OCI-LY3 (cell line): ENCODE results near the gene ALDH3A1.

Experiments
- H2AFZ ChIP-seq: fragments of 200-600, 300-600 bp; shearing (Covaris generic); 2 replicates; pipeline ENCODE4 v1.6.0; 2014; ENCODE audit warnings: antibody characterized with exemption, low read depth, low read length
- H3K27ac ChIP-seq: fragments of 200-600, 300-600 bp; sonication (generic); 2 replicates; pipeline ENCODE4 v1.5.1; 2014; ENCODE audit warnings: mild to moderate bottlenecking, low read length, moderate library complexity, mixed read lengths
- H3K27me3 ChIP-seq: fragments of 200-600, 300-600 bp; sonication (generic); 2 replicates; pipeline ENCODE4 v1.6.1; 2014; ENCODE audit warnings: low read depth, low read length, mixed read lengths
- H3K36me3 ChIP-seq: fragments of 200-600, 300-600 bp; sonication (generic); replicated peaks from 2 replicates; pipeline ENCODE3; 2014; ENCODE audit warnings: low read depth, low read length, mixed read lengths
- H3K4me1 ChIP-seq: fragments of 300-600, 200-600 bp; sonication (generic); 2 replicates; pipeline ENCODE4 v1.6.1; 2014; ENCODE audit warnings: low read length, mixed read lengths
- H3K4me2 ChIP-seq: fragments of 200-600, 300-600 bp; sonication (generic); 2 replicates; pipeline ENCODE4 v1.6.1; 2014; ENCODE audit warnings: low read length, mixed read lengths
- H3K4me3 ChIP-seq: fragments of 300-600, 200-600 bp; sonication (generic); 2 replicates; pipeline ENCODE4 v1.5.1; 2014; ENCODE audit warnings: antibody characterized with exemption, mild to moderate bottlenecking, low read length, moderate library complexity
- H3K79me2 ChIP-seq: fragments of 300-600, 200-600 bp; shearing (Covaris generic); 2 replicates; pipeline ENCODE4 v1.6.1; 2014; ENCODE audit warnings: mild to moderate bottlenecking, low read length, mixed read lengths
- H3K9ac ChIP-seq: fragments of 300-600, 200-600 bp; shearing (Covaris generic); 2 replicates; pipeline ENCODE4 v1.6.0; 2014; ENCODE audit warnings: mild to moderate bottlenecking, low read length, moderate library complexity
- H3K9me3 ChIP-seq: fragments of 200-600, 300-600 bp; shearing (Covaris generic); 2 replicates; pipeline ENCODE4 v1.6.1; 2014; ENCODE audit warnings: low read length, mixed read lengths; ENCODE audit not compliant: insufficient read depth
- H4K20me1 ChIP-seq: fragments of 200-600, 300-600 bp; sonication (generic); 2 replicates; pipeline ENCODE4 v1.6.1; 2016; ENCODE audit warnings: low read length, mixed read lengths; ENCODE audit not compliant: insufficient read depth
- CTCF ChIP-seq: fragments of 200-600, 300-600 bp; sonication (generic); IDR thresholded peaks from 2 replicates; pipeline ENCODE4 v1.5.1; 2014; ENCODE audit warnings: antibody characterized with exemption, low read length, low read depth
- EZH2phosphoT487 ChIP-seq: fragments of 200-600 bp; shearing (Covaris generic); IDR thresholded peaks from 2 replicates; pipeline ENCODE4 v1.6.1; 2018; ENCODE audit warnings: antibody characterized with exemption, mixed run types, low read depth

ALDH3A1 gene

DNA sequence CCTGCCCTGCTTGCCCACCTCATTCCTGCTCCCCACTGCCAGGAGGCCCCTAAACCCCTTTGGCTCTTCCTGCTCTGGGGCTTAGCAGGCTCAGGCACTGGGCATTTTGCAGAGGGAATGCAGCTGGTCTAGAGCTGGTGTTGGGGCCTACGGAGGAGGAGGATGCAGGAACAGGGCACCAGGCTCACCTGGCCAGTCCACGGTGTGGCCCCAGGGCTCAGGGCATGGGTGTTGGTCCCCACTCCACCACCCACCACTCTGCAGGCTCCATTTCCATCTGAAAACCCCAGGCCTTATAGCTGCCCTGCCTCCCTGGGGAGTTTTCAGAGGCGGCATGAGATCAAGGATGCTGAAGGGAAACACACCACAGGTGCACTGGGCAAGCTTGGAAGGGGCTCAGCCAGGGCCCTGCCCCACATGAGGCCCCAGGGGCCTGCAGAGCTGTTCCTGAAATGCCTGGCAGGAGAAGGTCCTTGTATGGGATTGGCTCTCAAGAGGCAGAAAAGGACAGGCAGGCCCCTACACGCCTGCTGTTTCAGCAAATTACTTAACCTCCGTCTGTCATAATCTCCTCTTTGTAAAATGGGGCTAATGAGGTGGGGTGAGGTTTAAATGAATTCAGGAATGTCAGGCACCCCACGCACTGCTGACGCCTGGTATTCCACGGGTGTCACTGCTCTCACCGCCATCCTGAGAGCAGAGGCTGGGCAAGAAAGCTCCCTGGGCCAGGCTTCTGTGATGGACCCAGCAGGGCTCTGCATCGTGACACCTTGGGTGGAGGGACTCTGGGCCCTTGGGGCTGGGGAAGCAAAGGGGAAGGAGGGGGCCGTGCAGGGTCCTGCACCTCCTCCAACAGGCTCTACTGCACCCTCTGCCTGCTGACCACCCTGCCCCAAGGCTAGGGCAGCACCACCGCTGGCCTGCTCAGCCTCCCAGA lies 41.0 kb downstream of the ALDH3A1 start:
- Histone ChIP-seq H3K9me3 (no peaks in the 10 kb centered on the region), H3K4me2 (no peak overlapping the region), H3K36me3 (no peaks in the 10 kb centered on the region), H3K4me1 (no peaks in the 10 kb centered on the region), H4K20me1 (no peaks in the 10 kb centered on the region), H2AFZ (no peak overlapping the region), H3K27ac (no peak overlapping the region), H3K79me2 (no peaks in the 10 kb centered on the region), H3K9ac (no peak overlapping the region), H3K27me3 (no peaks in the 10 kb centered on the region), H3K4me3 (no peak overlapping the region)
- TF ChIP-seq EZH2phosphoT487 = no peak
- no peak for TF ChIP-seq CTCF

- no peaks in the 10 kb centered on the region for H3K79me2 ChIP-seq
- no peak overlapping the region for H3K4me2 ChIP-seq
- TF ChIP-seq CTCF = no peak
- no peak for TF ChIP-seq EZH2phosphoT487
- H3K4me3 ChIP-seq = no peak overlapping the region
- no peaks in the 10 kb centered on the region for H4K20me1 ChIP-seq
- H3K4me1 ChIP-seq = no peaks in the 10 kb centered on the region
- no peaks in the 10 kb centered on the region for H3K36me3 ChIP-seq
- H3K27me3 ChIP-seq = no peaks in the 10 kb centered on the region
- no peak overlapping the region for H3K9ac ChIP-seq
- no peak overlapping the region for H2AFZ ChIP-seq
- no peak overlapping the region for H3K27ac ChIP-seq
- no peaks in the 10 kb centered on the region for H3K9me3 ChIP-seq
Observed at GRCh38 chr17:19705771-19706770, 42.0 kb downstream of the ALDH3A1 start.

DNA sequence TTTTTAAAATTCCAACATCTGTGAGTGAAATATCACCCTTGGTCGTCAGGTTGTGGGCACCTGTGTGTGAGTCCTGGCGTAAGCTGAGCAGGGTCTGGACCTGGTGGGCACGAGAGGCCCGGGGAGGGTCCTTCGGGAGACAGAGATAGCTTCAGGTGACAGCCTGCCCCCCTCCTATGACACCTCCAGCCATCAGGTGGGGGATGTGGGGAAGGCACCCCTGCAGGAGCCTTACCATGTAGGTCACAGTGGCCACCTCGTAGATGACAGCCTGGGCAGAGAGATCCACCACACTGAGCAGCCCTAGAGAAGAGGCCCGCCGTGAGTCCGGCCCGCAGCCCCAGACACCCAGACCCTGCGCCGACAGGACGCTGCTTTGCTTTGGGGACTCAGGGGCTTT lies 42.9 kb downstream of the ALDH3A1 start:
- TF ChIP-seq CTCF (no peak), EZH2phosphoT487 (no peak)
- Histone ChIP-seq H3K4me3 (no peak overlapping the region), H3K27me3 (no peaks in the 10 kb centered on the region), H4K20me1 (no peaks in the 10 kb centered on the region), H3K4me1 (no peaks in the 10 kb centered on the region), H3K9ac (no peak overlapping the region), H2AFZ (no peak overlapping the region), H3K9me3 (no peaks in the 10 kb centered on the region), H3K36me3 (no peaks in the 10 kb centered on the region), H3K4me2 (no peak overlapping the region), H3K27ac (no peak overlapping the region), H3K79me2 (no peaks in the 10 kb centered on the region)
